Loucy (cell line): ENCODE results near the gene SMS.

Experiments
- H2AFZ ChIP-seq: fragments of 200-600 bp; sonication (generic); 2 replicates; pipeline ENCODE4 v1.6.0; 2016; ENCODE audit warnings: antibody characterized with exemption, mild to moderate bottlenecking, low read length, moderate library complexity
- H3F3A ChIP-seq: fragments of 200-600 bp; 2 replicates; pipeline ENCODE4 v1.6.0; 2016; ENCODE audit warnings: antibody characterized with exemption, low read depth, mild to moderate bottlenecking
- H3K27me3 ChIP-seq: fragments of 200-600 bp; sonication (generic); 2 replicates; pipeline ENCODE4 v1.6.1; 2014; ENCODE audit warnings: low read length, mild to moderate bottlenecking; ENCODE audit not compliant: insufficient read depth, poor library complexity, severe bottlenecking
- H3K36me3 ChIP-seq: fragments of 200-600 bp; sonication (generic); 2 replicates; pipeline ENCODE4 v1.6.1; 2016; ENCODE audit warnings: low read length; ENCODE audit not compliant: insufficient read depth
- H3K4me1 ChIP-seq: fragments of 200-600 bp; sonication (generic); 2 replicates; pipeline ENCODE4 v1.5.1; 2014; ENCODE audit warnings: low read length, mild to moderate bottlenecking; ENCODE audit not compliant: insufficient read depth, poor library complexity, severe bottlenecking
- H3K4me2 ChIP-seq: fragments of 200-600 bp; sonication (generic); 2 replicates; pipeline ENCODE4 v1.6.0; 2014; ENCODE audit warnings: antibody characterized with exemption, low read length, low read depth, mild to moderate bottlenecking; ENCODE audit not compliant: poor library complexity, severe bottlenecking
- H3K4me3 ChIP-seq: fragments of 200-600 bp; sonication (generic); 2 replicates; pipeline ENCODE4 v1.5.1; 2014; ENCODE audit warnings: low read length, mild to moderate bottlenecking, mixed read lengths; ENCODE audit not compliant: poor library complexity, severe bottlenecking
- H3K79me2 ChIP-seq: fragments of 200-600 bp; sonication (generic); 2 replicates; pipeline ENCODE4 v1.6.1; 2014; ENCODE audit warnings: low read length; ENCODE audit not compliant: insufficient read depth
- H3K9ac ChIP-seq: fragments of 200-600 bp; sonication (generic); 2 replicates; pipeline ENCODE4 v1.6.0; 2014; ENCODE audit warnings: mild to moderate bottlenecking, low read depth, low read length, moderate library complexity; ENCODE audit not compliant: poor library complexity, severe bottlenecking
- H3K9me2 ChIP-seq: fragments of 200-600 bp; sonication (generic); replicated peaks from 2 replicates; pipeline ENCODE4 v1.6.1; 2016; ENCODE audit warnings: low read depth, low read length, mixed read lengths
- H3K9me3 ChIP-seq: fragments of 200-600 bp; sonication (generic); 2 replicates; pipeline ENCODE4 v1.6.1; 2014; ENCODE audit warnings: mild to moderate bottlenecking, antibody characterized with exemption, low read length, low read depth; ENCODE audit not compliant: insufficient read depth
- H4K20me1 ChIP-seq: fragments of 200-600 bp; sonication (generic); 2 replicates; pipeline ENCODE4 v1.6.0; 2014; ENCODE audit warnings: antibody characterized with exemption, low read length, mild to moderate bottlenecking; ENCODE audit not compliant: insufficient read depth, poor library complexity, severe bottlenecking
- CTCF ChIP-seq: fragments of 200-600 bp; sonication (generic); conservative IDR thresholded peaks from 2 replicates; pipeline ENCODE4 v1.5.1; 2014; ENCODE audit warnings: mild to moderate bottlenecking, antibody characterized with exemption, low read length
- EZH2phosphoT487 ChIP-seq: fragments of 200-600 bp; IDR thresholded peaks from 2 replicates; pipeline ENCODE4 v1.6.1; 2018; ENCODE audit warnings: antibody characterized with exemption, mild to moderate bottlenecking, moderate library complexity, borderline replicate concordance

Gene SMS

GRCh38 chrX:21972046-21972445 lies 31.5 kb downstream of the SMS start:
- H2AFZ ChIP-seq = no peak overlapping the region
- H3K9me2 ChIP-seq = no peaks in the 10 kb centered on the region
- H3K9ac ChIP-seq = no peak overlapping the region
- H3K27me3 ChIP-seq = no peaks in the 10 kb centered on the region
- no peak overlapping the region for H3K4me3 ChIP-seq
- no peaks in the 10 kb centered on the region for H4K20me1 ChIP-seq
- no peaks in the 10 kb centered on the region for H3K4me1 ChIP-seq
- peaks cover 36% of the 10 kb centered on the region; the same call in 1 of the 2 replicates for H3K36me3 ChIP-seq
- H3F3A ChIP-seq = no peaks in the 10 kb centered on the region
- no peak for TF ChIP-seq CTCF
- TF ChIP-seq EZH2phosphoT487 = no peak
- H3K79me2 ChIP-seq = no peaks in the 10 kb centered on the region
- H3K9me3 ChIP-seq = no peaks in the 10 kb centered on the region
- no peak overlapping the region for H3K4me2 ChIP-seq

GRCh38 chrX:21972721-21973120 lies 32.2 kb downstream of the SMS start:
- H3F3A ChIP-seq = no peaks in the 10 kb centered on the region
- H2AFZ ChIP-seq = no peak overlapping the region
- no peaks in the 10 kb centered on the region for H3K79me2 ChIP-seq
- no peaks in the 10 kb centered on the region for H3K27me3 ChIP-seq
- H3K4me1 ChIP-seq = no peaks in the 10 kb centered on the region
- H3K4me2 ChIP-seq = no peak overlapping the region
- no peaks in the 10 kb centered on the region for H3K9me2 ChIP-seq
- TF ChIP-seq CTCF = peak; percentile 24; the same call in 1 of the 2 replicates
- no peak for TF ChIP-seq EZH2phosphoT487
- H3K9me3 ChIP-seq = no peaks in the 10 kb centered on the region
- peaks cover 42% of the 10 kb centered on the region; the same call in 1 of the 2 replicates for H3K36me3 ChIP-seq
- H3K9ac ChIP-seq = no peak overlapping the region
- H4K20me1 ChIP-seq = no peaks in the 10 kb centered on the region
- H3K4me3 ChIP-seq = no peak overlapping the region

GRCh38 chrX:21973321-21974010 lies 33.0 kb downstream of the SMS start:
- no peaks in the 10 kb centered on the region for H3K4me1 ChIP-seq
- H4K20me1 ChIP-seq = no peaks in the 10 kb centered on the region
- no peaks in the 10 kb centered on the region for H3K9me2 ChIP-seq
- peaks cover 43% of the 10 kb centered on the region; the same call in 1 of the 2 replicates for H3K36me3 ChIP-seq
- H3K4me3 ChIP-seq = no peak overlapping the region
- H3K27me3 ChIP-seq = no peaks in the 10 kb centered on the region
- no peaks in the 10 kb centered on the region for H3K79me2 ChIP-seq
- H2AFZ ChIP-seq = no peak overlapping the region
- TF ChIP-seq CTCF = no peak
- TF ChIP-seq EZH2phosphoT487 = no peak
- no peak overlapping the region for H3K9ac ChIP-seq
- no peaks in the 10 kb centered on the region for H3F3A ChIP-seq
- H3K9me3 ChIP-seq = no peaks in the 10 kb centered on the region
- H3K4me2 ChIP-seq = no peak overlapping the region
